SK-N-SH treated with all-trans-retinoic acid at 6 μM for 48 hours (cell line): ENCODE data around the gene CEP78.

Experiments
- ATAC-seq: fragments of 200-7000 bp; cut with Tn5 transposase; 3 replicates; pipeline ENCODE4 v1.9.1; 2020; ENCODE audit warnings: mild to moderate bottlenecking, moderate library complexity
- ARNTL ChIP-seq: fragments of 450-650 bp; formaldehyde crosslinking; IDR thresholded peaks from 2 replicates; pipeline ENCODE4 v1.5.0; 2020; ENCODE audit warnings: low read depth, mild to moderate bottlenecking, moderate library complexity, borderline replicate concordance
- BACH2 ChIP-seq: fragments of 250-450 bp; sonication (Bioruptor Pico); IDR thresholded peaks from 2 replicates; pipeline ENCODE4 v1.9.0; 2021; ENCODE audit warnings: mild to moderate bottlenecking, borderline replicate concordance
- ESRRG ChIP-seq: fragments of 250-450 bp; sonication (Bioruptor Pico); IDR thresholded peaks from 2 replicates; pipeline ENCODE4 v1.6.1; 2021; ENCODE audit warnings: mild to moderate bottlenecking
- GLIS3 ChIP-seq: fragments of 250-450 bp; sonication (Bioruptor Pico); IDR thresholded peaks from 2 replicates; pipeline ENCODE4 v1.5.0; 2020; ENCODE audit warnings: mild to moderate bottlenecking, moderate library complexity
- ISL1 ChIP-seq: fragments of 250-450 bp; sonication (Bioruptor Pico); IDR thresholded peaks from 2 replicates; pipeline ENCODE4 v2.1.2; 2022; ENCODE audit warnings: mild to moderate bottlenecking, moderate library complexity
- OSR1 ChIP-seq: fragments of 250-450 bp; sonication (Bioruptor Pico); IDR thresholded peaks from 2 replicates; pipeline ENCODE4 v1.8.0; 2022; ENCODE audit warnings: moderate library complexity, mild to moderate bottlenecking, inconsistent platforms
- PPARA ChIP-seq: fragments of 250-450 bp; sonication (Bioruptor Pico); IDR thresholded peaks from 2 replicates; pipeline ENCODE4 v1.5.0; 2020; ENCODE audit warnings: mild to moderate bottlenecking, borderline replicate concordance
- RARB ChIP-seq: fragments of 250-450 bp; sonication (Bioruptor Pico); IDR thresholded peaks from 2 replicates; pipeline ENCODE4 v1.8.0; 2021; ENCODE audit warnings: mild to moderate bottlenecking, moderate library complexity
- SNAI2 ChIP-seq: fragments of 250-450 bp; sonication (Bioruptor Pico); IDR thresholded peaks from 2 replicates; pipeline ENCODE4 v1.5.0; 2020; ENCODE audit warnings: mild to moderate bottlenecking, moderate library complexity
- TCF4 ChIP-seq: fragments of 250-450 bp; sonication (Bioruptor Pico); IDR thresholded peaks from 2 replicates; pipeline ENCODE4 v1.8.0; 2021; ENCODE audit warnings: mild to moderate bottlenecking, moderate library complexity, borderline replicate concordance
- TOX ChIP-seq: fragments of 250-450 bp; sonication (Bioruptor Pico); IDR thresholded peaks from 2 replicates; pipeline ENCODE4 v1.8.0; 2021; ENCODE audit warnings: mild to moderate bottlenecking, moderate library complexity, borderline replicate concordance
- ZC3H10 ChIP-seq: fragments of 250-450 bp; sonication (Bioruptor Pico); IDR thresholded peaks from 2 replicates; pipeline ENCODE4 v1.5.1; 2021; ENCODE audit warnings: mild to moderate bottlenecking, moderate library complexity
- ZFP3 ChIP-seq: fragments of 250-450 bp; sonication (Bioruptor Pico); IDR thresholded peaks from 2 replicates; pipeline ENCODE4 v1.5.0; 2020; ENCODE audit warnings: mild to moderate bottlenecking, moderate library complexity
- ZFP30 ChIP-seq: fragments of 450-650 bp; formaldehyde crosslinking; IDR thresholded peaks from 2 replicates; pipeline ENCODE4 v1.5.0; 2022; ENCODE audit warnings: mild to moderate bottlenecking, moderate library complexity
- ZNF565 ChIP-seq: fragments of 450-650 bp; formaldehyde crosslinking; conservative IDR thresholded peaks from 2 replicates; pipeline ENCODE4 v1.5.0; 2020; ENCODE audit warnings: low read depth, mild to moderate bottlenecking, moderate library complexity
- ZNF70 ChIP-seq: fragments of 450-650 bp; formaldehyde crosslinking; IDR thresholded peaks from 2 replicates; pipeline ENCODE4 v1.5.0; 2020; ENCODE audit warnings: mild to moderate bottlenecking, moderate library complexity
- ZNF8 ChIP-seq: fragments of 450-650 bp; formaldehyde crosslinking; IDR thresholded peaks from 2 replicates; pipeline ENCODE4 v1.5.0; 2020; ENCODE audit warnings: mild to moderate bottlenecking, moderate library complexity
- TF ChIP-seq, protein P1 (sequence below): fragments of 250-450 bp; sonication (Bioruptor Pico); IDR thresholded peaks from 2 replicates; pipeline ENCODE4 v1.8.0; 2021; ENCODE audit warnings: low read depth, mild to moderate bottlenecking, moderate library complexity, borderline replicate concordance
- TF ChIP-seq, protein P2 (sequence below): fragments of 250-450 bp; sonication (Bioruptor Pico); IDR thresholded peaks from 2 replicates; pipeline ENCODE4 v1.5.1; 2021; ENCODE audit warnings: mild to moderate bottlenecking, moderate library complexity
- TF ChIP-seq, protein P3 (sequence below): fragments of 250-450 bp; sonication (Bioruptor Pico); IDR thresholded peaks from 2 replicates; pipeline ENCODE4 v1.5.0; 2020; ENCODE audit warnings: mild to moderate bottlenecking, moderate library complexity
- TF ChIP-seq, protein P4 (sequence below): fragments of 250-450 bp; sonication (Bioruptor Pico); IDR thresholded peaks from 2 replicates; pipeline ENCODE4 v1.8.0; 2020; ENCODE audit warnings: mild to moderate bottlenecking, moderate library complexity, borderline replicate concordance
- TF ChIP-seq, protein P5 (sequence below): fragments of 250-450 bp; sonication (Bioruptor Pico); IDR thresholded peaks from 2 replicates; pipeline ENCODE4 v1.5.1; 2020; ENCODE audit warnings: low read depth, mild to moderate bottlenecking, moderate library complexity

Gene CEP78

DNA sequence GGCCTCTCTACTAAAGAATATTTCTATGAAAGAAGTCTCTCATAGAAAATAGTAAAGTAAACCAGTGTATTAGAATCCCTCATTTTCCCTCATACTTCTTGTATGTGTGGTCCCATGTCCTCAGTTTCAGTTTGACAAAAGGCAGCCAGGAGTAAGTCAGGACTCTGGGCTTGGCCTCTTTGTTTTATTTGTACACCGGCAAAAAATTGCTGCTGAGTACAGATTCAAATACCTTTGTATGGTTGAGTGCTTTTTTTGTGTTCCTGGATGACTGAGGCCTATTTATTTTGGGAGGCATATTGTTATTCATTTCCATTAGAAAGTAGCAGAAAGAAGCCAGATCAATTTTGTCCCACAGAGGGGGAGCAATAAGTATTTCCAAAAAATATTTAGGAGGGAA, 47.3 kb upstream of the CEP78 start:
- no peak for ATAC-seq
- TF ChIP-seq, protein P1, sequence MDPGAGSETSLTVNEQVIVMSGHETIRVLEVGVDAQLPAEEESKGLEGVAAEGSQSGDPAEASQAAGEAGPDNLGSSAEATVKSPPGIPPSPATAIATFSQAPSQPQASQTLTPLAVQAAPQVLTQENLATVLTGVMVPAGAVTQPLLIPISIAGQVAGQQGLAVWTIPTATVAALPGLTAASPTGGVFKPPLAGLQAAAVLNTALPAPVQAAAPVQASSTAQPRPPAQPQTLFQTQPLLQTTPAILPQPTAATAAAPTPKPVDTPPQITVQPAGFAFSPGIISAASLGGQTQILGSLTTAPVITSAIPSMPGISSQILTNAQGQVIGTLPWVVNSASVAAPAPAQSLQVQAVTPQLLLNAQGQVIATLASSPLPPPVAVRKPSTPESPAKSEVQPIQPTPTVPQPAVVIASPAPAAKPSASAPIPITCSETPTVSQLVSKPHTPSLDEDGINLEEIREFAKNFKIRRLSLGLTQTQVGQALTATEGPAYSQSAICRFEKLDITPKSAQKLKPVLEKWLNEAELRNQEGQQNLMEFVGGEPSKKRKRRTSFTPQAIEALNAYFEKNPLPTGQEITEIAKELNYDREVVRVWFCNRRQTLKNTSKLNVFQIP (CRISPR knock-in tag) = no peak
- no peak for TF ChIP-seq ISL1
- TF ChIP-seq ZC3H10 = no peak
- TF ChIP-seq OSR1 (CRISPR knock-in tag) = no peak
- no peak for TF ChIP-seq BACH2 (CRISPR knock-in tag)
- no peak for TF ChIP-seq ZFP3 (CRISPR knock-in tag)
- TF ChIP-seq TOX (CRISPR knock-in tag) = no peak
- no peak for TF ChIP-seq ZNF8 (CRISPR knock-in tag)
- no peak for TF ChIP-seq PPARA
- TF ChIP-seq ARNTL (CRISPR knock-in tag) = no peak
- TF ChIP-seq, protein P2, sequence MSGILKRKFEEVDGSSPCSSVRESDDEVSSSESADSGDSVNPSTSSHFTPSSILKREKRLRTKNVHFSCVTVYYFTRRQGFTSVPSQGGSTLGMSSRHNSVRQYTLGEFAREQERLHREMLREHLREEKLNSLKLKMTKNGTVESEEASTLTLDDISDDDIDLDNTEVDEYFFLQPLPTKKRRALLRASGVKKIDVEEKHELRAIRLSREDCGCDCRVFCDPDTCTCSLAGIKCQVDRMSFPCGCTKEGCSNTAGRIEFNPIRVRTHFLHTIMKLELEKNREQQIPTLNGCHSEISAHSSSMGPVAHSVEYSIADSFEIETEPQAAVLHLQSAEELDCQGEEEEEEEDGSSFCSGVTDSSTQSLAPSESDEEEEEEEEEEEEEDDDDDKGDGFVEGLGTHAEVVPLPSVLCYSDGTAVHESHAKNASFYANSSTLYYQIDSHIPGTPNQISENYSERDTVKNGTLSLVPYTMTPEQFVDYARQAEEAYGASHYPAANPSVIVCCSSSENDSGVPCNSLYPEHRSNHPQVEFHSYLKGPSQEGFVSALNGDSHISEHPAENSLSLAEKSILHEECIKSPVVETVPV (CRISPR knock-in tag) = no peak
- no peak for TF ChIP-seq SNAI2
- TF ChIP-seq, protein P3, sequence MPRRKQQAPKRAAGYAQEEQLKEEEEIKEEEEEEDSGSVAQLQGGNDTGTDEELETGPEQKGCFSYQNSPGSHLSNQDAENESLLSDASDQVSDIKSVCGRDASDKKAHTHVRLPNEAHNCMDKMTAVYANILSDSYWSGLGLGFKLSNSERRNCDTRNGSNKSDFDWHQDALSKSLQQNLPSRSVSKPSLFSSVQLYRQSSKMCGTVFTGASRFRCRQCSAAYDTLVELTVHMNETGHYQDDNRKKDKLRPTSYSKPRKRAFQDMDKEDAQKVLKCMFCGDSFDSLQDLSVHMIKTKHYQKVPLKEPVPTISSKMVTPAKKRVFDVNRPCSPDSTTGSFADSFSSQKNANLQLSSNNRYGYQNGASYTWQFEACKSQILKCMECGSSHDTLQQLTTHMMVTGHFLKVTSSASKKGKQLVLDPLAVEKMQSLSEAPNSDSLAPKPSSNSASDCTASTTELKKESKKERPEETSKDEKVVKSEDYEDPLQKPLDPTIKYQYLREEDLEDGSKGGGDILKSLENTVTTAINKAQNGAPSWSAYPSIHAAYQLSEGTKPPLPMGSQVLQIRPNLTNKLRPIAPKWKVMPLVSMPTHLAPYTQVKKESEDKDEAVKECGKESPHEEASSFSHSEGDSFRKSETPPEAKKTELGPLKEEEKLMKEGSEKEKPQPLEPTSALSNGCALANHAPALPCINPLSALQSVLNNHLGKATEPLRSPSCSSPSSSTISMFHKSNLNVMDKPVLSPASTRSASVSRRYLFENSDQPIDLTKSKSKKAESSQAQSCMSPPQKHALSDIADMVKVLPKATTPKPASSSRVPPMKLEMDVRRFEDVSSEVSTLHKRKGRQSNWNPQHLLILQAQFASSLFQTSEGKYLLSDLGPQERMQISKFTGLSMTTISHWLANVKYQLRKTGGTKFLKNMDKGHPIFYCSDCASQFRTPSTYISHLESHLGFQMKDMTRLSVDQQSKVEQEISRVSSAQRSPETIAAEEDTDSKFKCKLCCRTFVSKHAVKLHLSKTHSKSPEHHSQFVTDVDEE (CRISPR knock-in tag) = no peak

DNA sequence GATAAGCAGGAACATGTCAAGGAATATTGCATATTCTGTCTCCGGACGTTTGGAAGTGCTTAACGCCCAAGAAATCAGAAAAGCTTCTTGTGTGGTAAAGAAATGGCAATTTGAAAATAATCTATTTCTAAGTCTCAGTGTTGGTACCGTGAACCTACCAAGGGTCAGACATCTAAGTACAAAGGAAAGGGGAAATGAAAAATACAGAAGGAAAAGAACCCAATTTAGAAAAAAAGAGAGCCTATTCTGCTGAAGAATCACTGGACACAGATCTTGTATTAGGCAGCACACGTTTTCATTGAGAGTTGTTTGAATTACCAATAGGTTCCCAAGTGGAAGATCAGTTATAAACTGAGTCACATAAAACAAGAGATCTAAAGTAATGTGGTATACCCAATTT, 46.9 kb upstream of the CEP78 start:
- no peak for TF ChIP-seq BACH2 (CRISPR knock-in tag)
- TF ChIP-seq SNAI2 = no peak
- TF ChIP-seq PPARA = no peak
- TF ChIP-seq ESRRG = no peak
- TF ChIP-seq, protein P1 (CRISPR knock-in tag) = no peak
- no peak for TF ChIP-seq ZFP3 (CRISPR knock-in tag)
- no peak for TF ChIP-seq ISL1
- no peak for TF ChIP-seq GLIS3 (CRISPR knock-in tag)
- TF ChIP-seq OSR1 (CRISPR knock-in tag) = no peak
- TF ChIP-seq, protein P4, sequence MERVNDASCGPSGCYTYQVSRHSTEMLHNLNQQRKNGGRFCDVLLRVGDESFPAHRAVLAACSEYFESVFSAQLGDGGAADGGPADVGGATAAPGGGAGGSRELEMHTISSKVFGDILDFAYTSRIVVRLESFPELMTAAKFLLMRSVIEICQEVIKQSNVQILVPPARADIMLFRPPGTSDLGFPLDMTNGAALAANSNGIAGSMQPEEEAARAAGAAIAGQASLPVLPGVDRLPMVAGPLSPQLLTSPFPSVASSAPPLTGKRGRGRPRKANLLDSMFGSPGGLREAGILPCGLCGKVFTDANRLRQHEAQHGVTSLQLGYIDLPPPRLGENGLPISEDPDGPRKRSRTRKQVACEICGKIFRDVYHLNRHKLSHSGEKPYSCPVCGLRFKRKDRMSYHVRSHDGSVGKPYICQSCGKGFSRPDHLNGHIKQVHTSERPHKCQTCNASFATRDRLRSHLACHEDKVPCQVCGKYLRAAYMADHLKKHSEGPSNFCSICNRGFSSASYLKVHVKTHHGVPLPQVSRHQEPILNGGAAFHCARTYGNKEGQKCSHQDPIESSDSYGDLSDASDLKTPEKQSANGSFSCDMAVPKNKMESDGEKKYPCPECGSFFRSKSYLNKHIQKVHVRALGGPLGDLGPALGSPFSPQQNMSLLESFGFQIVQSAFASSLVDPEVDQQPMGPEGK = no peak
- no peak for TF ChIP-seq ZNF8 (CRISPR knock-in tag)
- no peak for TF ChIP-seq ZNF70
- TF ChIP-seq ARNTL (CRISPR knock-in tag) = no peak
- TF ChIP-seq, protein P2 (CRISPR knock-in tag) = no peak
- ATAC-seq = no peak

DNA sequence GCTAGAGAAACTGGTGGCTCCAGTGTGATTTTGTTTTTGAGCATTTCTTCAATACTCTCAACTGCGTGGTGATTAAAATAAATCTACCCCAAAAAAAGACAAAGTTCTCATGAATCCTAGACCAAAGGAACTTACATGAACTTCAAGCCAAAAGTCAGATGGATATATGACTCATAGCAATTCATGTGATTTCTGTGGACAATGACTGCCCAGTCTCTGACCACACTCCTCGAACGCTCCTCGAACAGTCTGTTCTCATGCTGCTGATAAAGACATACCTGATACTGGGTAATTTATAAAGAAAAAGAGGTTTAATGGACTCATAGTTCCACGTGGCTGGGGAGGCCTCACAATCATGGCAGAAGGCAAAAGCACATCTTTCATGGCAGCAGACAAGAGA, 46.4 kb upstream of the CEP78 start:
- no peak for ATAC-seq
- TF ChIP-seq, protein P5, sequence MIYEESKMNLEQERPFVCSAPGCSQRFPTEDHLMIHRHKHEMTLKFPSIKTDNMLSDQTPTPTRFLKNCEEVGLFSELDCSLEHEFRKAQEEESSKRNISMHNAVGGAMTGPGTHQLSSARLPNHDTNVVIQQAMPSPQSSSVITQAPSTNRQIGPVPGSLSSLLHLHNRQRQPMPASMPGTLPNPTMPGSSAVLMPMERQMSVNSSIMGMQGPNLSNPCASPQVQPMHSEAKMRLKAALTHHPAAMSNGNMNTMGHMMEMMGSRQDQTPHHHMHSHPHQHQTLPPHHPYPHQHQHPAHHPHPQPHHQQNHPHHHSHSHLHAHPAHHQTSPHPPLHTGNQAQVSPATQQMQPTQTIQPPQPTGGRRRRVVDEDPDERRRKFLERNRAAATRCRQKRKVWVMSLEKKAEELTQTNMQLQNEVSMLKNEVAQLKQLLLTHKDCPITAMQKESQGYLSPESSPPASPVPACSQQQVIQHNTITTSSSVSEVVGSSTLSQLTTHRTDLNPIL (CRISPR knock-in tag) = no peak
- TF ChIP-seq, protein P1 (CRISPR knock-in tag) = no peak
- TF ChIP-seq ZFP30 (CRISPR knock-in tag) (no peak), ARNTL (CRISPR knock-in tag) (no peak), ISL1 (no peak), GLIS3 (CRISPR knock-in tag) (no peak), BACH2 (CRISPR knock-in tag) (no peak), RARB (CRISPR knock-in tag) (no peak), ZFP3 (CRISPR knock-in tag) (no peak), TCF4 (CRISPR knock-in tag) (no peak), ZNF565 (CRISPR knock-in tag) (no peak)
